ENCODE measurements around the gene CFAP97D1.

CFAP97D1 gene

DNA sequence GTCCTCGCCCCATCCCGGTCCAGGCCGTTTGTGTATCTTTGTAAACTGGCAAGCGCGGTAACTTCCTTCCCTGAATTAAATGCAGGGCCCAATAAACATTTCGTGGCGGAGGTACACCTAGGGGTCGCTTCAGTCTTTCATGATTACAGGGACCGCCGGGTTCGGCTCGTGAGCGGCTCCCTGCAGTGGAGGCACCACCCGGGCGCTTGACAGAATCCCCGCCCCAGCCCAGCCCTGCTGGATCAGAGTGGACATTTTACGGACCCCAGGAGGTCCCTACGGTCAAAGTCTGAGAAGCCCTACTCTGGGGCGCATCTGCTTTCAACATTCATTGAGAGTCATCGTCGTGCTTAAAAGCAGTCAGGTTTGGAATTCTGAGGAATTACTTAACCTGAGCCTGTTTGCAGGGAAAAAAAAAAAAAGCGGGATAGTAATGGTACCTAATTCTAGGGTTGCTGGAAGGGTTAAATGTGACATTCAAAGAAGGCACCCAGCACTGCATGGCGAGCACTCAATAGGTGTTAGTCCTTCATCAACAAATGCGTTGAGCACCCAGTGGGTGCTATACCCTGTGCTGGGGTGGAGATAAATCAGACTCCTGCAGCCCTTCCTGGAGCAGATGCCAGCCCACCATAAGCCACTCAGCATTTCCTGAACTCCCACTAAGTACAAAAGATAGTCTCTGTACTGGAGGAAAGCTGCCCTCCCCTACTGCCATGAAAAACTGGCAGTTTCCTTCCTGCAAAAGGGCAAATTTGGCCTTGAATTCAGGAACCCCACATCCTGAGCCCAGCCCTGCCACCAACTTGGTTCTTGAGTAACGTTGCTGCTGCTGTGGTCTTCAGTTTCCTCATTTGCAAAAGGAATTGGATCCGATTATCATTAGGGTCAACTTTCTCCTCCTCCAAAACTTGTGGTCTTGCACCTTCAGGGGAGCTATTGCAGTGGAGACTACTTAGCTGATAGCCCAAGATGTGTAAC, 800 bp upstream of the CFAP97D1 start:
- H3K4me3 ChIP-seq (ENCODE audit: low read depth, low read length), result peak overlapping the region; percentile 87
- no peak for DNase-seq (ENCODE audit: low read depth)
- TF ChIP-seq CTCF (IDR thresholded peaks at IDR 0.05; ENCODE audit: low read depth, low read length, missing control alignments), result peak; percentile 22
- in situ Hi-C loops (cut with HindIII; ENCODE audit: low sequenced_read_pairs), result no loop called here

- no peak overlapping the region for H3K4me3 ChIP-seq (ENCODE audit: low read depth, low read length)
- in situ Hi-C loops (cut with HindIII; ENCODE audit: low sequenced_read_pairs), result no loop called here
- no peak for DNase-seq (ENCODE audit: low read depth)
- no peak for TF ChIP-seq CTCF (IDR thresholded peaks at IDR 0.05; ENCODE audit: low read depth, low read length, missing control alignments)
These were observed 2.9 kb downstream of the CFAP97D1 start for GRCh38 chr17:43782913-43783680.

- DNase-seq (ENCODE audit: low read depth), result no peak
- no peak for TF ChIP-seq CTCF (IDR thresholded peaks at IDR 0.05; ENCODE audit: low read depth, low read length, missing control alignments)
- in situ Hi-C loops (cut with HindIII; ENCODE audit: low sequenced_read_pairs), result no loop called here
- H3K4me3 ChIP-seq (ENCODE audit: low read depth, low read length), result no peak overlapping the region
These were observed 3.8 kb downstream of the CFAP97D1 start for GRCh38 chr17:43784068-43784467.

GRCh38 chr17:43784628-43785101, 4.4 kb downstream of the CFAP97D1 start:
- H3K4me3 ChIP-seq (ENCODE audit: low read depth, low read length), result no peak overlapping the region
- no peak for DNase-seq (ENCODE audit: low read depth)
- TF ChIP-seq CTCF (IDR thresholded peaks at IDR 0.05; ENCODE audit: low read depth, low read length, missing control alignments), result no peak
- in situ Hi-C loops (cut with HindIII; ENCODE audit: low sequenced_read_pairs), result no loop called here

- TF ChIP-seq CTCF (IDR thresholded peaks at IDR 0.05; ENCODE audit: low read depth, low read length, missing control alignments), result no peak
- H3K4me3 ChIP-seq (ENCODE audit: low read depth, low read length), result no peak overlapping the region
- in situ Hi-C loops (cut with HindIII; ENCODE audit: low sequenced_read_pairs), result no loop called here
- no peak for DNase-seq (ENCODE audit: low read depth)
These were observed 7.5 kb downstream of the CFAP97D1 start for GRCh38 chr17:43787728-43788127.

- no peak for TF ChIP-seq CTCF (IDR thresholded peaks at IDR 0.05; ENCODE audit: low read depth, low read length, missing control alignments)
- DNase-seq (ENCODE audit: low read depth), result no peak
- H3K4me3 ChIP-seq (ENCODE audit: low read depth, low read length), result no peak overlapping the region
- in situ Hi-C loops (cut with HindIII; ENCODE audit: low sequenced_read_pairs), result no loop called here
These were observed 8.3 kb downstream of the CFAP97D1 start for GRCh38 chr17:43788540-43788939.
